H1 (cell line): ENCODE measurements around the gene MGLL. TPM values are rescaled to one million over a fixed set of nuclear protein-coding genes. Genes with fewer than 3 reads are reported as not detected.

Experiments used
- CTCF ChIA-PET: fragments of 300-600 bp; sonication (Branson Sonifier 250); formaldehyde crosslinking; loops from one replicate; lab custom pipeline; 2021; ENCODE audit not compliant: partially characterized antibody; lab: Charles Lee
- POLR2A ChIA-PET: fragments of 300-600 bp; sonication (Branson Sonifier 250); formaldehyde crosslinking; loops from one replicate; lab custom pipeline; 2021; ENCODE audit warnings: inconsistent platforms; ENCODE audit not compliant: partially characterized antibody; lab: Charles Lee
- DNase-seq, 2 experiments: peaks; one replicate each; pipeline versions ENCODE4 v3.0.0 to v3.0.0-alpha.2; 2010 to 2022; ENCODE audit warnings: low spot score in 2 of 2, low read depth in 1 of 2, mixed read lengths in 1 of 2
- FAIRE-seq: peaks from 2 replicates; lab custom pipeline; 2011; peaks lifted over from hg19 to GRCh38; lab: Jason Lieb, UNC
- H2AFZ ChIP-seq: 2 replicates; pipeline ENCODE4 v1.8.1; 2012; ENCODE audit warnings: low read length, inconsistent platforms
- H2AK5ac ChIP-seq: 2 replicates; pipeline ENCODE4 v1.6.1; 2013; ENCODE audit warnings: low read depth, low read length
- H2BK120ac ChIP-seq: replicated peaks from 2 replicates; pipeline ENCODE3; 2013; ENCODE audit warnings: low read depth, low read length, inconsistent platforms
- H2BK12ac ChIP-seq: 2 replicates; pipeline ENCODE4 v1.6.1; 2013; ENCODE audit warnings: low read depth, low read length
- H2BK15ac ChIP-seq: 2 replicates; pipeline ENCODE4 v1.6.1; 2013; ENCODE audit warnings: low read length
- H2BK20ac ChIP-seq: 2 replicates; pipeline ENCODE4 v1.6.1; 2013; ENCODE audit warnings: low read length
- H2BK5ac ChIP-seq: 2 replicates; pipeline ENCODE4 v1.6.1; 2013; ENCODE audit warnings: low read depth, low read length
- H3K14ac ChIP-seq: 2 replicates; pipeline ENCODE4 v1.6.1; 2013; ENCODE audit warnings: inconsistent platforms; ENCODE audit not compliant: insufficient read length
- H3K18ac ChIP-seq: 2 replicates; pipeline ENCODE4 v1.6.1; 2013; ENCODE audit warnings: low read length; ENCODE audit errors: extremely low read depth
- H3K23ac ChIP-seq: 2 replicates; pipeline ENCODE4 v1.6.1; 2013; ENCODE audit warnings: inconsistent platforms; ENCODE audit not compliant: insufficient read length
- H3K23me2 ChIP-seq: 2 replicates; pipeline ENCODE4 v1.6.1; 2013; ENCODE audit warnings: low read depth, low read length
- H3K27ac ChIP-seq: 2 replicates; pipeline ENCODE4 v1.6.1; 2011; ENCODE audit warnings: low read depth, low read length, inconsistent platforms
- H3K27me3 ChIP-seq, 4 experiments: replicated peaks in 1 of 4; 1 replicate in 1 of 4; 2 replicates in 3 of 4; pipeline versions ENCODE4 v1.6.1 to v1.8.1; 2011 to 2013; ENCODE audit warnings: low read length in 3 of 4, mild to moderate bottlenecking in 3 of 4, inconsistent platforms in 2 of 4, mixed read lengths in 2 of 4, moderate library complexity in 1 of 4; ENCODE audit not compliant: control insufficient read depth in 3 of 4, insufficient read depth in 3 of 4; ENCODE audit errors: extremely low read depth in 1 of 4
- H3K36me3 ChIP-seq, 4 experiments: 2 replicates each; pipeline versions ENCODE4 v1.6.1 to v1.8.1; 2011 to 2013; ENCODE audit warnings: mild to moderate bottlenecking in 4 of 4, low read length in 3 of 4, moderate library complexity in 2 of 4, control low read depth in 1 of 4, inconsistent platforms in 1 of 4; ENCODE audit not compliant: insufficient read depth in 4 of 4, control insufficient read depth in 2 of 4
- H3K4ac ChIP-seq: replicated peaks from 2 replicates; pipeline ENCODE3; 2013; ENCODE audit warnings: low read length, low read depth, mixed read lengths, inconsistent platforms; ENCODE audit not compliant: insufficient read length
- H3K4me1 ChIP-seq, 4 experiments: replicated peaks in 1 of 4; 1 replicate in 1 of 4; 2 replicates in 3 of 4; pipeline versions ENCODE4 v1.6.1 to v1.8.1; 2011 to 2013; ENCODE audit warnings: low read length in 3 of 4, inconsistent platforms in 2 of 4, mixed read lengths in 1 of 4; ENCODE audit not compliant: insufficient read depth in 4 of 4, control insufficient read depth in 3 of 4
- H3K4me2 ChIP-seq, 2 experiments: 2 replicates each; pipeline versions ENCODE4 v1.6.1 to v1.8.1; 2011 to 2013; ENCODE audit warnings: low read depth in 2 of 2, low read length in 2 of 2, control low read depth in 1 of 2, inconsistent platforms in 1 of 2, mild to moderate bottlenecking in 1 of 2; ENCODE audit not compliant: insufficient read depth in 1 of 2
- H3K4me3 ChIP-seq, 4 experiments: fragments of 200-600, 300-600 bp in 1 of 4; sonication (generic), shearing (Covaris generic), sonication (Bioruptor Twin) in 1 of 4; 2 replicates each; pipeline versions ENCODE4 v1.5.1 to v1.8.1; 2011 to 2016; ENCODE audit warnings: low read length in 4 of 4, low read depth in 3 of 4, control low read depth in 2 of 4, inconsistent platforms in 2 of 4, mild to moderate bottlenecking in 2 of 4, mixed read lengths in 1 of 4, moderate library complexity in 1 of 4; ENCODE audit not compliant: insufficient read depth in 2 of 4; ENCODE audit errors: extremely low read depth in 1 of 4
- H3K56ac ChIP-seq: replicated peaks from 2 replicates; pipeline ENCODE3; 2013; ENCODE audit warnings: low read depth, mild to moderate bottlenecking, mixed read lengths, low read length, inconsistent platforms; ENCODE audit not compliant: insufficient read length
- H3K79me1 ChIP-seq: 2 replicates; pipeline ENCODE4 v1.6.1; 2013; ENCODE audit warnings: low read depth, low read length, control low read depth
- H3K79me2 ChIP-seq, 2 experiments: 2 replicates each; pipeline versions ENCODE4 v1.6.1 to v1.8.1; 2012 to 2013; ENCODE audit warnings: low read length in 2 of 2, mild to moderate bottlenecking in 2 of 2, inconsistent platforms in 1 of 2; ENCODE audit not compliant: insufficient read depth in 2 of 2, control insufficient read depth in 1 of 2
- H3K9ac ChIP-seq, 4 experiments: replicated peaks in 1 of 4; 1 replicate in 1 of 4; 2 replicates in 3 of 4; pipeline versions ENCODE4 v1.6.1 to v1.8.1; 2011 to 2013; ENCODE audit warnings: low read depth in 3 of 4, low read length in 3 of 4, control low read depth in 2 of 4, mild to moderate bottlenecking in 2 of 4, moderate library complexity in 2 of 4, inconsistent platforms in 1 of 4; ENCODE audit errors: extremely low read depth in 1 of 4
- H3K9me3 ChIP-seq, 2 experiments: 2 replicates each; pipeline versions ENCODE4 v1.6.1 to v1.8.1; 2012 to 2013; ENCODE audit warnings: mild to moderate bottlenecking in 2 of 2, moderate library complexity in 2 of 2, control low read depth in 1 of 2, inconsistent platforms in 1 of 2, low read depth in 1 of 2, low read length in 1 of 2, mixed read lengths in 1 of 2; ENCODE audit not compliant: insufficient read depth in 2 of 2
- H4K20me1 ChIP-seq, 2 experiments: replicated peaks in 1 of 2; 2 replicates each; pipeline versions ENCODE3 to v1.8.1; 2011 to 2013; ENCODE audit warnings: inconsistent platforms in 2 of 2, low read length in 2 of 2, mild to moderate bottlenecking in 1 of 2; ENCODE audit not compliant: insufficient read depth in 2 of 2, control insufficient read depth in 1 of 2
- H4K5ac ChIP-seq: 2 replicates; pipeline ENCODE4 v1.6.1; 2013; ENCODE audit warnings: low read length, low read depth, mixed read lengths, inconsistent platforms; ENCODE audit not compliant: insufficient read length
- H4K8ac ChIP-seq: 2 replicates; pipeline ENCODE4 v1.8.0; 2013; ENCODE audit warnings: mild to moderate bottlenecking, moderate library complexity, low read length, inconsistent platforms; ENCODE audit not compliant: insufficient read depth; ENCODE audit errors: extremely low read depth
- H4K91ac ChIP-seq: replicated peaks from 2 replicates; pipeline ENCODE3; 2013; ENCODE audit warnings: low read length, mixed read lengths, inconsistent platforms; ENCODE audit not compliant: insufficient read length
- BACH1 ChIP-seq: IDR thresholded peaks from 2 replicates; pipeline ENCODE4 v1.6.1; 2012; ENCODE audit warnings: low read length, improper control_type of control experiment
- BCL11A ChIP-seq, 2 experiments: IDR thresholded peaks; one replicate each; pipeline ENCODE4 v1.6.1; 2011; ENCODE audit warnings: low read depth in 2 of 2, low read length in 2 of 2, mild to moderate bottlenecking in 2 of 2
- EP300 ChIP-seq, 2 experiments: IDR thresholded peaks; 1 replicate in 1 of 2; 2 replicates in 1 of 2; pipeline ENCODE4 v1.6.1; 2011 to 2012; ENCODE audit warnings: low read depth in 2 of 2, low read length in 2 of 2, mild to moderate bottlenecking in 2 of 2, borderline replicate concordance in 1 of 2, inconsistent platforms in 1 of 2, moderate library complexity in 1 of 2
- GTF2F1 ChIP-seq: IDR thresholded peaks from 2 replicates; pipeline ENCODE4 v1.6.1; 2012; ENCODE audit warnings: low read depth, low read length, improper control_type of control experiment, borderline replicate concordance
- KDM5A ChIP-seq: fragments of 200-600 bp; IDR thresholded peaks from 2 replicates; pipeline ENCODE4 v1.7.1; 2012; ENCODE audit warnings: mild to moderate bottlenecking, low read length, inconsistent platforms, mixed read lengths
- NRF1 ChIP-seq: IDR thresholded peaks from 2 replicates; pipeline ENCODE4 v1.6.1; 2011; ENCODE audit warnings: mild to moderate bottlenecking, low read depth, low read length, improper control_type of control experiment
- RFX5 ChIP-seq: IDR thresholded peaks from 2 replicates; pipeline ENCODE4 v1.6.1; 2011; ENCODE audit warnings: low read depth, low read length, improper control_type of control experiment, borderline replicate concordance
- SIRT6 ChIP-seq: IDR thresholded peaks from one replicate; pipeline ENCODE4 v1.7.1; 2012; ENCODE audit warnings: low read length, inconsistent platforms
- SP4 ChIP-seq: IDR thresholded peaks from 2 replicates; pipeline ENCODE4 v1.6.1; 2012; ENCODE audit warnings: low read length, inconsistent platforms
- WGBS, 2 experiments: shearing (Covaris generic) in 1 of 2; methylation state at CpG; one replicate each; pipeline versions ENCODE4 v1.1.6 to v1.1.7; 2013 to 2015; ENCODE audit warnings: low lambda C conversion rate in 2 of 2, mixed read lengths in 2 of 2, inconsistent platforms in 1 of 2, low coverage in 1 of 2, missing lambda C conversion rate in 1 of 2; ENCODE audit not compliant: insufficient replicate concordance in 2 of 2, insufficient coverage in 1 of 2, insufficient read length in 1 of 2; ENCODE audit errors: extremely low coverage in 1 of 2, missing lambda C conversion rate in 1 of 2; 5-methylcytosine and 5-hydroxymethylcytosine counted together
- polyA plus RNA-seq, 7 experiments: library from polyadenylated mRNA; depleted of rRNA in 3 of 7; stranded (reverse) in 5 of 7; unstranded in 2 of 7; fragments of >200 nt in 5 of 7; fragments of 200-250 nt in 2 of 7; gene quantifications; 1 replicate in 5 of 7; 2 replicates in 1 of 7; 4 replicates in 1 of 7; pipeline versions ENCODE4 v1.2.1 to v1.2.3, GENCODE V29; 2011 to 2013; ENCODE audit warnings: missing spikeins in 2 of 7, mixed read lengths in 2 of 7
- total RNA-seq: library from RNA; stranded (reverse); fragmentation: NEBNext Ultra II Directional; extraction: Animal tissue kit (Norgen Biotek cat#: 25700); gene quantifications from 2 replicates; pipeline ENCODE4 v1.2.1, GENCODE V29; 2021
- TF ChIP-seq, protein P1 (sequence below): IDR thresholded peaks from 2 replicates; pipeline ENCODE4 v1.6.1; 2011; ENCODE audit warnings: low read length, improper control_type of control experiment
- TF ChIP-seq, protein P2 (sequence below), 3 experiments: IDR thresholded peaks; 1 replicate in 2 of 3; 2 replicates in 1 of 3; pipeline versions ENCODE4 v1.5.1 to v1.6.1; 2011; ENCODE audit warnings: low read length in 3 of 3, mild to moderate bottlenecking in 3 of 3, inconsistent platforms in 2 of 3, low read depth in 1 of 3, moderate library complexity in 1 of 3; ENCODE audit not compliant: insufficient read depth in 1 of 3; ENCODE audit errors: control extremely low read depth in 1 of 3

MGLL gene
- total and polyA plus RNA-seq, 2 of the 8 experiments (the other 6 are each of a cell fraction or from before 2014, with no cell fraction given): 0.05 to 0.34 TPM

DNA sequence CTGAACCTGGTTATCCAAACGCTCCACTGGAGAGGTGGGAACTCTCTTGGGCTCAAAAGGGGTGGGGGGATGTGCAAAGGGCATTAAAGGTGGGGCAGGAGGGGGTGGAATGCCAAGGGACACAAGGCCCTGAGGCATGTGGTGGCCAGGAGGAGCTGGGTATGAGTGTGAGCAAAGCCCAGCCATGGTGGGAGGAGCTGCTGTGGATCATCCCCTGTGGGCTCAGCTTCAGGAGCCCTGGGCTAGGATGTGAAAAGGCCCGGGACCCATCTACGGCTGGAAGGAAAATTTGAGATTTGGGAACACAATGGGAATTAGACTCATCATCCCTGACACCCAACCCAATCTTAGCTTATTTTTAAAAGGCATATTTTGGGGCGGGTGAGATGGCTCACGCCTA is 33.3 kb downstream of the MGLL start:
- no peak overlapping the region for H3K56ac ChIP-seq
- H2BK5ac ChIP-seq: no peak overlapping the region
- no peak overlapping the region for H4K8ac ChIP-seq
- H3K27ac ChIP-seq: no peak overlapping the region
- no peak overlapping the region for H3K18ac ChIP-seq
- no peak overlapping the region for H2BK20ac ChIP-seq
- no peak for DNase-seq
- 93% methylated on average over 5 of the region's 5 CpGs; no CpG with 5 or more reads in 1 of the 2 experiments for WGBS, 2 experiments
- H3K4ac ChIP-seq: no peak overlapping the region
- H3K14ac ChIP-seq: no peak overlapping the region
- no peaks in the 10 kb centered on the region for H3K36me3 ChIP-seq
- H3K23me2 ChIP-seq: no peaks in the 10 kb centered on the region
- no peak overlapping the region for H2AFZ ChIP-seq
- no peaks in the 10 kb centered on the region for H4K20me1 ChIP-seq
- no peak overlapping the region for H4K5ac ChIP-seq
- CTCF ChIA-PET: interaction anchor here (0.9 to 2.1 kb wide), 2 partner anchors 37 to 98 kb away, joined by 3 to 7 read pairs; no protein-coding TSS in a partner anchor
- no peak overlapping the region for H4K91ac ChIP-seq
- no peaks in the 10 kb centered on the region for H3K9me3 ChIP-seq
- H3K4me2 ChIP-seq: no peak overlapping the region
- no peak overlapping the region for H3K9ac ChIP-seq
- H2BK12ac ChIP-seq: no peak overlapping the region
- H3K4me3 ChIP-seq: no peak overlapping the region
- POLR2A ChIA-PET: no interaction called here
- H3K4me1 ChIP-seq: no peaks in the 10 kb centered on the region; a peak in 1 of 7 replicates
- no peak overlapping the region for H3K23ac ChIP-seq
- H3K79me2 ChIP-seq: no peaks in the 10 kb centered on the region
- H2BK120ac ChIP-seq: no peak overlapping the region
- no peak overlapping the region for H2BK15ac ChIP-seq
- H3K27me3 ChIP-seq: no peaks in the 10 kb centered on the region
- H3K79me1 ChIP-seq: no peaks in the 10 kb centered on the region
- no peak for FAIRE-seq
- no peak overlapping the region for H2AK5ac ChIP-seq
- no peak for TF ChIP-seq SIRT6
- no peak for TF ChIP-seq KDM5A
- TF ChIP-seq GTF2F1: no peak
- TF ChIP-seq, protein P1, sequence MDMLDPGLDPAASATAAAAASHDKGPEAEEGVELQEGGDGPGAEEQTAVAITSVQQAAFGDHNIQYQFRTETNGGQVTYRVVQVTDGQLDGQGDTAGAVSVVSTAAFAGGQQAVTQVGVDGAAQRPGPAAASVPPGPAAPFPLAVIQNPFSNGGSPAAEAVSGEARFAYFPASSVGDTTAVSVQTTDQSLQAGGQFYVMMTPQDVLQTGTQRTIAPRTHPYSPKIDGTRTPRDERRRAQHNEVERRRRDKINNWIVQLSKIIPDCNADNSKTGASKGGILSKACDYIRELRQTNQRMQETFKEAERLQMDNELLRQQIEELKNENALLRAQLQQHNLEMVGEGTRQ: no peak
- no peak for TF ChIP-seq BACH1
- no peak for TF ChIP-seq NRF1
- TF ChIP-seq EP300 (IDR thresholded peaks at IDR 0.05; ENCODE audit: borderline replicate concordance in 1 of 2, low read depth in 2 of 2, low read length in 2 of 2): no peak
- TF ChIP-seq, protein P2, sequence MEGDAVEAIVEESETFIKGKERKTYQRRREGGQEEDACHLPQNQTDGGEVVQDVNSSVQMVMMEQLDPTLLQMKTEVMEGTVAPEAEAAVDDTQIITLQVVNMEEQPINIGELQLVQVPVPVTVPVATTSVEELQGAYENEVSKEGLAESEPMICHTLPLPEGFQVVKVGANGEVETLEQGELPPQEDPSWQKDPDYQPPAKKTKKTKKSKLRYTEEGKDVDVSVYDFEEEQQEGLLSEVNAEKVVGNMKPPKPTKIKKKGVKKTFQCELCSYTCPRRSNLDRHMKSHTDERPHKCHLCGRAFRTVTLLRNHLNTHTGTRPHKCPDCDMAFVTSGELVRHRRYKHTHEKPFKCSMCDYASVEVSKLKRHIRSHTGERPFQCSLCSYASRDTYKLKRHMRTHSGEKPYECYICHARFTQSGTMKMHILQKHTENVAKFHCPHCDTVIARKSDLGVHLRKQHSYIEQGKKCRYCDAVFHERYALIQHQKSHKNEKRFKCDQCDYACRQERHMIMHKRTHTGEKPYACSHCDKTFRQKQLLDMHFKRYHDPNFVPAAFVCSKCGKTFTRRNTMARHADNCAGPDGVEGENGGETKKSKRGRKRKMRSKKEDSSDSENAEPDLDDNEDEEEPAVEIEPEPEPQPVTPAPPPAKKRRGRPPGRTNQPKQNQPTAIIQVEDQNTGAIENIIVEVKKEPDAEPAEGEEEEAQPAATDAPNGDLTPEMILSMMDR (IDR thresholded peaks at IDR 0.05; ENCODE audit: control extremely low read depth in 1 of 3, insufficient read depth in 1 of 3, low read depth in 1 of 3, low read length in 3 of 3): no peak
- TF ChIP-seq BCL11A (IDR thresholded peaks at IDR 0.05; ENCODE audit: low read depth in 2 of 2, low read length in 2 of 2): no peak
- no peak for TF ChIP-seq SP4
- TF ChIP-seq RFX5: no peak
